ENCODE data around the gene EPHA8. TPM values are rescaled to one million over a fixed set of nuclear protein-coding genes. Genes with fewer than 3 reads are reported as not detected.
A peak's percentile ranks its signal among the peaks of the same experiment; 100 is the strongest.

The EPHA8 gene
- polyA plus RNA-seq (2011; rRNA removed) (not detected in 2 replicates), polyA plus RNA-seq (2017; fragmentation: RNase III; extraction: RNeasy Plus Mini Kit Qiagen cat#74134 plus additional on column Dnase treatment) (not detected in 3 replicates), polyA minus RNA-seq (2011; rRNA and poly(A)+ RNA removed) (not detected in 2 replicates)
- polyA plus RNA-seq (2012; cell fraction: cytosol; rRNA removed) = 0.01 and 0.04 TPM in 2 replicates
- 0.10 and 0.24 TPM in 2 replicates for polyA plus RNA-seq (2012; cell fraction: nucleus; rRNA removed)

DNA sequence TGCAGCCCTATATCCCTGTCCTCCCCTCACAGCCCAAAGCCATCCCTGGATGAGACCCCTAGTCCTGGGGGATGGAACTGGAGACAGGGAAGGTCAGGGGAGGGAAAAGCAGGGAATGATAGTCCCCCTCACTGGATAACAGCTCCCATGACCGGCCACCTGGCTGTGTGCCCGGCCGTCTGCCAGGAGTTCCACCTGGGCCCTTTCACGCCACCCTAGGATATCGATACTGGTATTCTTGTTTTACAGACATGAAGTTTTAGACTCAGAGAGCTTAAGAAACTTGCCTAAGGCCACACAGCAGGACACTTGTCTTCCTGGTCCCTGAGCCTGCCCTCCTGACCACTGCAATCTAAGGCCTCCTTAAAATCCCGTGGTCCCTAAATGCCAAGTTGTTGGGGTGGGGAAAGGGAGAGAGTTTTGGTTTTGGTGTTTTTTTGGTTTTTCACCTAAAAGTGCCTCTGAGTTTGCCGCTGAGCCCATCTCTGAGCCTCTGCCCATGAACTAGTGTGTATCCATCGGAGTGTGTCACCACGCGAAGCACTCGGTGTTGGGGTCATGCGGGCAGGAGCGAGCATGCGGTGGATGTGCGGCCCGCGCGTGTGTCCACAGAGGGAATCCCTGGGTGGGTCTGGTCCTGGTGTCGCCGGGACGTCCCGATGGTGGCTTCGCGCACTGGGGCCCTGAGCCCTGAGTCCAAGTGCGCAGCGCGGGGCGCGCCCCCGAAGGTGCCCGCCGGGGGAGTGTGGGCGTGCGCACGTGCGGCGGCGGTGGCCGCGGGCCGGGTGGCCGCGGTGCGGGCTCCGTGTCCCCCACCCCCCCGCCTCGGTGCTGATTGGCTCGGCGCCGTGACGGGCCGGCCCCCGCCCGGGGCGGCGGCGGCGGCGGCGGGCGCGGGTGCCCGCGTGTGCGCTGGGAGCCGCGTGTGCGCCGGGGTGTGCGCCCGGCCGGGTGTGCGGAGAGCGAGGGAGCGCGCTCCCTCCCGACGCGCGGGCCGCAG lies at the start of gene EPHA8:
TSS of gene EPHA8 (plus strand) at position 906 of the 1,000 bp plus-strand sequence. CDS start 147 bp downstream, outside the sequence.
- FAIRE-seq (no peak), DNase-seq (ENCODE audit: low read depth in 1 of 2, low spot score in 1 of 2) (no peak), ATAC-seq (no peak)
- TF ChIP-seq SMC3 (IDR thresholded peaks at IDR 0.05) = no peak
- TF ChIP-seq TFCP2L1 (CRISPR knock-in tag; IDR thresholded peaks at IDR 0.05) = no peak
- TF ChIP-seq, protein P1, sequence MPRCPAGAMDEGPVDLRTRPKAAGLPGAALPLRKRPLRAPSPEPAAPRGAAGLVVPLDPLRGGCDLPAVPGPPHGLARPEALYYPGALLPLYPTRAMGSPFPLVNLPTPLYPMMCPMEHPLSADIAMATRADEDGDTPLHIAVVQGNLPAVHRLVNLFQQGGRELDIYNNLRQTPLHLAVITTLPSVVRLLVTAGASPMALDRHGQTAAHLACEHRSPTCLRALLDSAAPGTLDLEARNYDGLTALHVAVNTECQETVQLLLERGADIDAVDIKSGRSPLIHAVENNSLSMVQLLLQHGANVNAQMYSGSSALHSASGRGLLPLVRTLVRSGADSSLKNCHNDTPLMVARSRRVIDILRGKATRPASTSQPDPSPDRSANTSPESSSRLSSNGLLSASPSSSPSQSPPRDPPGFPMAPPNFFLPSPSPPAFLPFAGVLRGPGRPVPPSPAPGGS (IDR thresholded peaks at IDR 0.05) = no peak
- no peak for TF ChIP-seq KDM1A (IDR thresholded peaks at IDR 0.05; ENCODE audit: low read depth)
- TF ChIP-seq NR3C1 (IDR thresholded peaks at IDR 0.05) = no peak
- no peak for TF ChIP-seq HOXB13 (CRISPR knock-in tag; IDR thresholded peaks at IDR 0.05; ENCODE audit: low read depth)
- no peak for TF ChIP-seq SREBF2 (IDR thresholded peaks at IDR 0.05)
- no peak for TF ChIP-seq ZFP36 (IDR thresholded peaks at IDR 0.05; ENCODE audit: borderline replicate concordance, partially characterized antibody)
- TF ChIP-seq, protein P2, sequence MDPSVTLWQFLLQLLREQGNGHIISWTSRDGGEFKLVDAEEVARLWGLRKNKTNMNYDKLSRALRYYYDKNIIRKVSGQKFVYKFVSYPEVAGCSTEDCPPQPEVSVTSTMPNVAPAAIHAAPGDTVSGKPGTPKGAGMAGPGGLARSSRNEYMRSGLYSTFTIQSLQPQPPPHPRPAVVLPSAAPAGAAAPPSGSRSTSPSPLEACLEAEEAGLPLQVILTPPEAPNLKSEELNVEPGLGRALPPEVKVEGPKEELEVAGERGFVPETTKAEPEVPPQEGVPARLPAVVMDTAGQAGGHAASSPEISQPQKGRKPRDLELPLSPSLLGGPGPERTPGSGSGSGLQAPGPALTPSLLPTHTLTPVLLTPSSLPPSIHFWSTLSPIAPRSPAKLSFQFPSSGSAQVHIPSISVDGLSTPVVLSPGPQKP (IDR thresholded peaks at IDR 0.05; ENCODE audit: low read depth, low read length) = no peak
- Histone ChIP-seq H3K4me2 (peak within 1 kb of the TSS; percentile 65), H3K4me1 (no peaks in the 10 kb centered on the region), H3K27ac (no peak within 1 kb of the TSS), H3K4me3 (peak within 1 kb of the TSS; percentile 27; the same call in 2 of the 3 replicates), H3K9me3 (no peaks in the 10 kb centered on the region)
- 58% methylated on average over 11 of the region's 81 CpGs for WGBS (ENCODE audit: missing lambda C conversion rate)
- POLR2A ChIA-PET = no interaction called here
- CTCF ChIA-PET = no interaction called here

DNA sequence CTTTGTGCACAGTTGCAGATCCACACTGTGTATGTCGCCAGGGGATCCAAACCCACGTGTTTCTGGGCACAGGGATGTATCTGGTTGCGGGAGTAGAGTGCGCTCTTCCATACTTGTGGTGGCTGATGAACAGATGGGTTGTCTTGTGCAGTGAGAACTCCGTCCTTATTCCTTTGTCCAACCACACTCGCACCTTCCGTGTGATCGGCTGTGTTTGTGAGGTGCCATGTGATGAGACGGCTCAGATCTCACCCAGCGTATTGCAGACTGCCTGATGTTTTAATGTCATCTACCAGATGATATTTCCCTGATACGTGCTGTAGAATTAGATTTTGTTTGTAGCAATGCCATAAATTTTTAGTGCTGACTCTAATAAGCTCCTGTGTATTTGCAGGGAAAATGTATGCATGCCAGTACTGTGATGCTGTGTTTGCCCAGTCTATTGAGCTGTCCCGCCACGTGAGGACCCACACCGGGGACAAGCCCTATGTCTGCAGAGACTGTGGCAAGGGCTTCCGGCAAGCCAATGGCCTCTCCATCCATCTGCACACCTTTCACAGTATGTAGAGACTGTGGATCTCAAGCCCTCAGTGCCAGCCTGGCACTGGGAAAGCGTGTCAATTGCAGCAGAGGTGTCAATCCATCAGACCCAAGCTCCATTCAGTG lies 46.2 kb upstream of the EPHA8 start:
- TF ChIP-seq RFX5 (IDR thresholded peaks at IDR 0.05) = no peak
- no peak for TF ChIP-seq PHF8 (IDR thresholded peaks at IDR 0.05; ENCODE audit: borderline replicate concordance, low read depth)
- no peak for TF ChIP-seq ZFP36 (IDR thresholded peaks at IDR 0.05; ENCODE audit: borderline replicate concordance, partially characterized antibody)
- no peak for TF ChIP-seq KDM1A (IDR thresholded peaks at IDR 0.05; ENCODE audit: low read depth)
- TF ChIP-seq SREBF2 (IDR thresholded peaks at IDR 0.05) = no peak
- no peak for TF ChIP-seq TFCP2L1 (CRISPR knock-in tag; IDR thresholded peaks at IDR 0.05)
- no peak for TF ChIP-seq HEYL (CRISPR knock-in tag; IDR thresholded peaks at IDR 0.05)
- no peak for TF ChIP-seq RAD21 (conservative IDR thresholded peaks at IDR 0.05 in 1 of 2, IDR thresholded peaks at IDR 0.05 in 1 of 2)
- ATAC-seq = no peak
- ChIA-PET CTCF (interaction anchor here (1.2 kb wide), 1 partner anchor 10 kb away, joined by 3 read pairs; no protein-coding TSS in a partner anchor), POLR2A (no interaction called here)
- FAIRE-seq = no peak
- Histone ChIP-seq H3K4me3 (no peak overlapping the region), H3K4me2 (no peak overlapping the region), H3K4me1 (no peaks in the 10 kb centered on the region), H3K27ac (no peak overlapping the region), H3K9me3 (no peaks in the 10 kb centered on the region)
- DNase-seq (ENCODE audit: low read depth in 1 of 2, low spot score in 1 of 2) = no peak
- 95% methylated on average over 15 of the region's 16 CpGs for WGBS (ENCODE audit: missing lambda C conversion rate)

DNA sequence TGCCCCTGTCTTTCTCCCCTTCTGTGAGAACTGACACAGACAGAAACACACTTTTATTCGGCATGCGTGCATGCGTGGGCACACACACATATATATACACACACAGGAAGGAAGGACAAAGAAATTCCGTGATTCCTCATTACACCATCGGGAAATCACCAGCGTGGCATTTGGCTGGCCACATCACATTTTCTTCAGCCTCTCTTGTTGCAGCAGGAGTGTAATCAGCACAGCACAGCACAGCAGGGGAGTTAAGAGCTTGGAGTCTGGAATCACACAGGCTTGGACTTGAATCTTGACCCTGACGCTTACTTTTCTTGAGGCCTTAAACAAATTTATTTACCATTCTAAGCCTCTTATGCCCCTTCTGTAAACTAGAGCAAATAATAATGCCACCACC lies 45.3 kb upstream of the EPHA8 start:
- TF ChIP-seq, protein P3, sequence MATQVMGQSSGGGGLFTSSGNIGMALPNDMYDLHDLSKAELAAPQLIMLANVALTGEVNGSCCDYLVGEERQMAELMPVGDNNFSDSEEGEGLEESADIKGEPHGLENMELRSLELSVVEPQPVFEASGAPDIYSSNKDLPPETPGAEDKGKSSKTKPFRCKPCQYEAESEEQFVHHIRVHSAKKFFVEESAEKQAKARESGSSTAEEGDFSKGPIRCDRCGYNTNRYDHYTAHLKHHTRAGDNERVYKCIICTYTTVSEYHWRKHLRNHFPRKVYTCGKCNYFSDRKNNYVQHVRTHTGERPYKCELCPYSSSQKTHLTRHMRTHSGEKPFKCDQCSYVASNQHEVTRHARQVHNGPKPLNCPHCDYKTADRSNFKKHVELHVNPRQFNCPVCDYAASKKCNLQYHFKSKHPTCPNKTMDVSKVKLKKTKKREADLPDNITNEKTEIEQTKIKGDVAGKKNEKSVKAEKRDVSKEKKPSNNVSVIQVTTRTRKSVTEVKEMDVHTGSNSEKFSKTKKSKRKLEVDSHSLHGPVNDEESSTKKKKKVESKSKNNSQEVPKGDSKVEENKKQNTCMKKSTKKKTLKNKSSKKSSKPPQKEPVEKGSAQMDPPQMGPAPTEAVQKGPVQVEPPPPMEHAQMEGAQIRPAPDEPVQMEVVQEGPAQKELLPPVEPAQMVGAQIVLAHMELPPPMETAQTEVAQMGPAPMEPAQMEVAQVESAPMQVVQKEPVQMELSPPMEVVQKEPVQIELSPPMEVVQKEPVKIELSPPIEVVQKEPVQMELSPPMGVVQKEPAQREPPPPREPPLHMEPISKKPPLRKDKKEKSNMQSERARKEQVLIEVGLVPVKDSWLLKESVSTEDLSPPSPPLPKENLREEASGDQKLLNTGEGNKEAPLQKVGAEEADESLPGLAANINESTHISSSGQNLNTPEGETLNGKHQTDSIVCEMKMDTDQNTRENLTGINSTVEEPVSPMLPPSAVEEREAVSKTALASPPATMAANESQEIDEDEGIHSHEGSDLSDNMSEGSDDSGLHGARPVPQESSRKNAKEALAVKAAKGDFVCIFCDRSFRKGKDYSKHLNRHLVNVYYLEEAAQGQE (IDR thresholded peaks at IDR 0.05) = no peak
- TF ChIP-seq, protein P4, sequence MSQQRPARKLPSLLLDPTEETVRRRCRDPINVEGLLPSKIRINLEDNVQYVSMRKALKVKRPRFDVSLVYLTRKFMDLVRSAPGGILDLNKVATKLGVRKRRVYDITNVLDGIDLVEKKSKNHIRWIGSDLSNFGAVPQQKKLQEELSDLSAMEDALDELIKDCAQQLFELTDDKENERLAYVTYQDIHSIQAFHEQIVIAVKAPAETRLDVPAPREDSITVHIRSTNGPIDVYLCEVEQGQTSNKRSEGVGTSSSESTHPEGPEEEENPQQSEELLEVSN (IDR thresholded peaks at IDR 0.05; ENCODE audit: borderline replicate concordance, low read depth) = no peak
- TF ChIP-seq PHF8 (IDR thresholded peaks at IDR 0.05; ENCODE audit: borderline replicate concordance, low read depth) (no peak), JUNB (IDR thresholded peaks at IDR 0.05) (no peak), TP53 (CRISPR knock-in tag; IDR thresholded peaks at IDR 0.05) (no peak), EP300 (IDR thresholded peaks at IDR 0.05) (no peak), CEBPB (IDR thresholded peaks at IDR 0.05) (no peak), RAD21 (conservative IDR thresholded peaks at IDR 0.05 in 1 of 2, IDR thresholded peaks at IDR 0.05 in 1 of 2) (no peak)
- TF ChIP-seq, protein P5, sequence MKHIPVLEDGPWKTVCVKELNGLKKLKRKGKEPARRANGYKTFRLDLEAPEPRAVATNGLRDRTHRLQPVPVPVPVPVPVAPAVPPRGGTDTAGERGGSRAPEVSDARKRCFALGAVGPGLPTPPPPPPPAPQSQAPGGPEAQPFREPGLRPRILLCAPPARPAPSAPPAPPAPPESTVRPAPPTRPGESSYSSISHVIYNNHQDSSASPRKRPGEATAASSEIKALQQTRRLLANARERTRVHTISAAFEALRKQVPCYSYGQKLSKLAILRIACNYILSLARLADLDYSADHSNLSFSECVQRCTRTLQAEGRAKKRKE (CRISPR knock-in tag; IDR thresholded peaks at IDR 0.05; ENCODE audit: low read depth) = no peak
- TF ChIP-seq, protein P6, sequence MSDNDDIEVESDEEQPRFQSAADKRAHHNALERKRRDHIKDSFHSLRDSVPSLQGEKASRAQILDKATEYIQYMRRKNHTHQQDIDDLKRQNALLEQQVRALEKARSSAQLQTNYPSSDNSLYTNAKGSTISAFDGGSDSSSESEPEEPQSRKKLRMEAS (IDR thresholded peaks at IDR 0.05) = no peak
- POLR2A ChIA-PET = no interaction called here
- ATAC-seq (no peak), FAIRE-seq (no peak), DNase-seq (ENCODE audit: low read depth in 1 of 2, low spot score in 1 of 2) (no peak)
- no peak overlapping the region for H3K4me2 ChIP-seq
- no peaks in the 10 kb centered on the region for H3K9me3 ChIP-seq
- WGBS (ENCODE audit: missing lambda C conversion rate) = 93% methylated on average over 7 of the region's 7 CpGs
- CTCF ChIA-PET = no interaction called here
- no peaks in the 10 kb centered on the region for H3K4me1 ChIP-seq
- H3K27ac ChIP-seq = no peak overlapping the region
- H3K4me3 ChIP-seq = no peak overlapping the region
